Tibial artery (tissue), 4 donors: Measurements from ENCODE around the gene ACTN1.
A peak's percentile ranks its signal among the peaks of the same experiment; 100 is the strongest.

Experiments used
- DNase-seq, 2 donors: peaks; one replicate each; pipeline ENCODE4 v3.0.0-alpha.2; 2019
- H3K27ac ChIP-seq, 2 donors: fragments of 200-600 bp; sonication (generic) in 1 of 2; 1 replicate in 1 of 2; 2 replicates in 1 of 2; pipeline ENCODE4 v1.5.1; 2018 to 2019; ENCODE audit warnings: mild to moderate bottlenecking in 1 of 2
- H3K27me3 ChIP-seq, 2 donors: fragments of 200-600 bp; sonication (generic) in 1 of 2; one replicate each; pipeline versions ENCODE4 v1.5.1 to v1.6.0; 2016 to 2019
- H3K36me3 ChIP-seq, 3 donors: fragments of 200-600 bp; sonication (generic) in 2 of 3; one replicate each; pipeline ENCODE4 v1.5.1; 2016 to 2019; ENCODE audit warnings: mild to moderate bottlenecking in 2 of 3
- H3K4me1 ChIP-seq, 4 donors: fragments of 200-600 bp; sonication (generic) in 2 of 4; 1 replicate in 3 of 4; 2 replicates in 1 of 4; pipeline ENCODE4 v1.5.1; 2016 to 2019
- H3K4me3 ChIP-seq, 2 donors: fragments of 200-600 bp; sonication (generic) in 1 of 2; 1 replicate in 1 of 2; 2 replicates in 1 of 2; pipeline ENCODE4 v1.5.1; 2018 to 2019; ENCODE audit warnings: mild to moderate bottlenecking in 2 of 2
- H3K9me3 ChIP-seq, 3 donors: fragments of 200-600 bp; sonication (generic) in 1 of 3; one replicate each; pipeline ENCODE4 v1.5.1; 2016 to 2019
- CTCF ChIP-seq, 2 experiments: fragments of 200-600 bp in 1 of 2; fragments of 450-650 bp in 1 of 2; IDR thresholded peaks; one replicate each; pipeline ENCODE4 v1.5.1; 2017 to 2019; ENCODE audit warnings: antibody characterized with exemption in 2 of 2, mild to moderate bottlenecking in 1 of 2, moderate library complexity in 1 of 2
- intact Hi-C: fragments of 100-400 bp; cut with DNase I; formaldehyde crosslinking; loops from one replicate; pipeline ENCODE4 v1.15.0; 2023; ENCODE audit warnings: low total_unique reads

Gene ACTN1

GRCh38 chr14:68928770-68929550, 50.1 kb downstream of the ACTN1 start:
- Histone ChIP-seq H3K4me1 (peaks cover 0 to 97% (median 76%) of the 10 kb centered on the region in 4 donors), H3K4me3 (peak overlapping the region in 1 of 2 donors; percentile 19), H3K9me3 (no peaks in the 10 kb centered on the region), H3K27ac (peak overlapping the region; percentile 97 to 100), H3K36me3 (peaks cover 0 to 9% (median 6%) of the 10 kb centered on the region in 3 donors), H3K27me3 (no peaks in the 10 kb centered on the region)
- intact Hi-C loops, result no loop called here
- no peak for DNase-seq
- TF ChIP-seq CTCF (IDR thresholded peaks at IDR 0.05), result no peak

GRCh38 chr14:68927956-68928675, 51.0 kb downstream of the ACTN1 start:
- Histone ChIP-seq H3K27me3 (no peaks in the 10 kb centered on the region), H3K4me1 (peaks cover 0 to 97% (median 80%) of the 10 kb centered on the region in 4 donors), H3K9me3 (no peaks in the 10 kb centered on the region), H3K36me3 (peaks cover 0 to 12% (median 11%) of the 10 kb centered on the region in 3 donors), H3K4me3 (peak overlapping the region in 1 of 2 donors; percentile 9), H3K27ac (peak overlapping the region; percentile 97 to 100)
- no peak for TF ChIP-seq CTCF (IDR thresholded peaks at IDR 0.05)
- DNase-seq, result no peak
- intact Hi-C loops, result no loop called here

- H3K4me1 ChIP-seq, result peaks cover 0 to 97% (median 83%) of the 10 kb centered on the region in 4 donors
- peaks cover 0 to 20% (median 12%) of the 10 kb centered on the region in 3 donors for H3K36me3 ChIP-seq
- TF ChIP-seq CTCF (IDR thresholded peaks at IDR 0.05), result no peak
- no peaks in the 10 kb centered on the region for H3K27me3 ChIP-seq
- H3K27ac ChIP-seq, result peak overlapping the region; percentile 97 to 100
- no peak for DNase-seq
- H3K9me3 ChIP-seq, result no peaks in the 10 kb centered on the region
- H3K4me3 ChIP-seq, result no peak overlapping the region
- intact Hi-C loops, result no loop called here
Measured at GRCh38 chr14:68927089-68927488, 52.0 kb downstream of the ACTN1 start.

- Histone ChIP-seq H3K9me3 (no peaks in the 10 kb centered on the region), H3K36me3 (peaks cover 4 to 21% (median 13%) of the 10 kb centered on the region in 3 donors), H3K27ac (peak overlapping the region; percentile 97 to 100), H3K27me3 (no peaks in the 10 kb centered on the region), H3K4me1 (peaks cover 0 to 97% (median 83%) of the 10 kb centered on the region in 4 donors), H3K4me3 (no peak overlapping the region)
- intact Hi-C loops, result no loop called here
- peak in 1 of 2 experiments; percentile 31 for TF ChIP-seq CTCF (IDR thresholded peaks at IDR 0.05)
- DNase-seq, result no peak
Measured at GRCh38 chr14:68926236-68926635, 52.9 kb downstream of the ACTN1 start.

- Histone ChIP-seq H3K27me3 (no peaks in the 10 kb centered on the region), H3K4me3 (no peak overlapping the region), H3K36me3 (peaks cover 12 to 30% (median 22%) of the 10 kb centered on the region in 3 donors), H3K4me1 (peaks cover 0 to 97% (median 83%) of the 10 kb centered on the region in 4 donors), H3K9me3 (no peaks in the 10 kb centered on the region), H3K27ac (peak overlapping the region; percentile 97 to 100)
- TF ChIP-seq CTCF (IDR thresholded peaks at IDR 0.05), result no peak
- intact Hi-C loops, result no loop called here
- no peak for DNase-seq
Measured at GRCh38 chr14:68925373-68925772, 53.7 kb downstream of the ACTN1 start.
